Caki2 (cell line): ENCODE data around the gene CHP2. TPM values are rescaled to one million over a fixed set of nuclear protein-coding genes. Genes with fewer than 3 reads are reported as not detected.
"Not testable (repeated sequence)": the region's sequence is repeated elsewhere in the genome, so short reads cannot be mapped to it uniquely, and the experiment has no call there.

Experiments
- DNase-seq: peaks from one replicate; pipeline ENCODE4 v3.0.0-alpha.2; 2015; ENCODE audit warnings: low read depth
- in situ Hi-C: cut with HindIII; loops from 2 replicates; pipeline ENCODE4 v1.10.0; 2016; ENCODE audit warnings: low sequenced_read_pairs, low pct_unique_long_range_greater_than_20kb, mixed read lengths
- total RNA-seq: library from RNA; depleted of rRNA; stranded (reverse); fragments of >200 nt; shearing (Covaris generic); gene quantifications from 2 replicates; pipeline ENCODE4 v1.2.3, GENCODE V29; 2014; ENCODE audit warnings: low replicate concordance; rRNA removed

CHP2 gene
- total RNA-seq = not detected in 2 replicates

- in situ Hi-C loops = no loop called here
- DNase-seq = no peak
Measured at GRCh38 chr16:23754594-23755483, at the start of gene CHP2. Gene CHP2, plus strand, starts transcription at chr16:23755026. Its CDS starts 24 bp downstream, at chr16:23755050.

DNA sequence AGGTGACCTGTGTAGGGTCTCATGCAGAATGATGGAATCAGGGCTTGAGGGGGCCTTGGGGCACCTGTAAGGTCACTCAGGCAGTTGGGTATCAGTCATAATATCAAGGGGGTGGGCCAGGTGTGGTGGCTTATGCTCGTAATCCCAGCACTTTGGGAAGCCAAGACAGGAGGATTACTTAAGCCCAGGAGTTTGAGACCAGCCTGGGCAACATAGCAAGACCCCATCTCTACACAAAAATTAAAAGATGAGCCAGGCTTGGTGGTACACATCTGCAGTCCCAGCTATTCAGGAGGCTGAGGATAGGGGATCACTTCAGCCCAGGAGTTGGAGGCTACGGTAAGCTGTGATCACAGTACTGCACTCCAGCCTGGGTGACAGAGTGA, 49.3 kb upstream of the CHP2 start:
- no peak for DNase-seq
- in situ Hi-C loops = no loop called here

DNA sequence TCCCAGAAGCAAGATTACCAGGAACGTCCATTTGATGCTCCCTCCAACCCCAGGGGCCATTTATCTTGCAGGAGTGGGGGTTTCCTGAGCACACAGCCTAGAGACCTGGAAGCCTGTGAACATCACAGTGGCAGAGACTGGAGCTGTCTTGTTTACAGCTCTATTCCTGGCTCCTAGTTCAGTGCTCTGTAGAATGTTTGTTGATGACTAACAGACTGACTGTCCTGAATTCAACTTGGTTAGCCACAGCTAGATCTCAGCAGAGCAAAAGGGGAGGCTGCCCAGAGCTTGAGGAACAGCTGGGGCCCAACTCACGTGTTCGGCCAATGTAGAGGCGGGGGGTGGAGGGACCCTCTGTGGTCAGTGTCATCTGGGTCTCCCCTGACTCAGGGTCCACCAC, 48.4 kb upstream of the CHP2 start:
- DNase-seq = no peak
- in situ Hi-C loops = no loop called here

DNA sequence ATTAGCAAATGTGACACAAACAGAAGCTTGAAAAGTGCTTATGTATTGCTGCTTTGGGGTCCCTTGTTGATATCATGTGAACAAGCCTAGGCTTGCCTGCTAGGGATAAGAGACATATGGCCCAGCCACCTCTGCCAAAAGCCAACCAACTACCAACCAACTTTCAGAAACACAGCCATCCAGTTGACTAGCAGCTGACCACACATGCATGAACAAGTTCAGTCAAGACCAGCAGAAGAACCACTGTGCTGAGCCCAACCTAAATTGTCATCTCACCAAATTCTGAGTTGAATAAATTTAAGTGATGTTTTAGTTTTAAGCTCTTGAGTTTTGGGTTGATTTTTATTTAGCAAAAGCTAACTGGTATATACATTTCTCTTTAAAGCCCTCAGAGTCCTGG, 45.3 kb upstream of the CHP2 start:
- in situ Hi-C loops = no loop called here
- no peak for DNase-seq

DNA sequence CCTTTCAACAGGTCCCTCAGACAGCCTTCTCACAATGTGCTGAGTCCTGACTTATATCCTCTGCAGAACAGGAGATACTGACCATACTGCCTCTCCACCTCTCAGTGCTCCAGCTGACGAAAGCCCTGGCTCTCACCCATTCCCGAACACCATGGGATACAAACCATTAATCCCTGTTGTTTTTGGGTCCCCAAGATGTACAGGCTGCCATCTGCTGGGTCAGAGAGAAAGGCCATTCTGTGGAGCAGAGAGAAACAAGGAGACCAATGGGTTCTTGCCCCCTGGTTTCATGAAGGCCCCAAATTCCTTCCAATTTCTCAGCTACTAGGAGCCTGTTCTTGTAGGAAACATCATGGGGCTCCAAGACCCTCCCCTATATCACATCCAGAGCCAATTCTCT, 44.8 kb upstream of the CHP2 start:
- DNase-seq = no peak
- in situ Hi-C loops = no loop called here

DNA sequence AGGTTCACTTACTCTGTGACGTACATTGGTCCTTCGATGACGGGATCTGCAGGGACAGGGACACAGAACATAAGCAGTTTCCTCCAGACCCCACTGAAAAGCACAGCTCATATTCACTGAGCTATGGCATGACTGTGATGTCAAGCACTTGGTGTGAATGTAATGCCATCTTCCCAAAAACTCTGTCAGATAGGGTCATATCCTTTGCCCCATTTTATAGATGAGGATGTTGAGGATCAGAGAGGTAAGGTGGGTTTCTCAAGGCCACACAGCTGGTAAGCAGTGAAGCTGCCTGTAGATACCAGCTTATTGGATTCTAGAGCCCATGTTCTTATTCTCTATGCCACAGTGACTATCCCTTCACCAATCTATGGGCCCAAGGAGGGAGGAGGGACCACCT, 44.3 kb upstream of the CHP2 start:
- DNase-seq = no peak
- in situ Hi-C loops = no loop called here

DNA sequence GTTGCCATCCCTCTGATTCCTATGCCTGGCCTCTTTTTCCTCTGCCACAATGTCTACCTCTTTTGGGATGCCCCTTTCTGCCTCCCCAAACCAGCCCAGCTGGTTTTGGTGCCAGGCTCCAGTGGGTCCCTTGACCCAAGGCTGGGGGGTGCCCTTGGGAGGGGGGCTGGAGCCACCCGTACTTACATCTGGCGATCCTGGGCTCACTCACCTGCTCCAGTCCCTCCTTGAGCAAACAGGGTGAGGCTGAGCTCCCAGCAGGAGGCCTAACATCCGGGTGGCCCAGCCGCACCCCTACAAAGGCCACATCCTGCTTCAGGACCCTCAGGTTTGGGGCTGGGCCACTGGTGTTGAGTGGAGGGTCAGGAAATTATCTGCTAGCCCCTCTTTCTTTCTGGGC, 43.0 kb upstream of the CHP2 start:
- in situ Hi-C loops = no loop called here
- DNase-seq = no peak

DNA sequence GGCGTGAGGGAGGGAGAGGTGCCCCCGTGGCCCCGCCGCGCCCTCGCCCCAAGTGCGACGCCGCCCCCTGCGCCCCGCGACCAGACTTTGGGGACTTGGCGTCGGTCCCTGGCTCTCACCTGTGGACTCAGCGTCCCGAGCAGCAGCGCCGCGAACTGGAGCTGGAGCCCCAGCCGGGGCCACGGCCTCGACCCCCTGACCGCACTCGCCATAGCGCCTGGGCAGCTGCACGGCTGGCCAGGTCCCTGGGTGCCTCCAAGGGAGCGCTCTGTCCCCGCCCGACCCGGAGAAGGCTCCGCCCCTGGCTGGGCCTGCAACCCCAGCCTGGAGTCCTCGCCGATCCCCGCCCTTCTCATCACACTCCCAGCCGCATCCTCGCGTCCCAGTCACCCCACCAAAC, 41.9 kb upstream of the CHP2 start, which contains the start of gene ERN2:
Gene ERN2 (minus strand): TSS at position 247 of the 400 bp plus-strand sequence. CDS start 35 bp downstream, at position 212.
- in situ Hi-C loops = no loop called here
- DNase-seq = no peak

DNA sequence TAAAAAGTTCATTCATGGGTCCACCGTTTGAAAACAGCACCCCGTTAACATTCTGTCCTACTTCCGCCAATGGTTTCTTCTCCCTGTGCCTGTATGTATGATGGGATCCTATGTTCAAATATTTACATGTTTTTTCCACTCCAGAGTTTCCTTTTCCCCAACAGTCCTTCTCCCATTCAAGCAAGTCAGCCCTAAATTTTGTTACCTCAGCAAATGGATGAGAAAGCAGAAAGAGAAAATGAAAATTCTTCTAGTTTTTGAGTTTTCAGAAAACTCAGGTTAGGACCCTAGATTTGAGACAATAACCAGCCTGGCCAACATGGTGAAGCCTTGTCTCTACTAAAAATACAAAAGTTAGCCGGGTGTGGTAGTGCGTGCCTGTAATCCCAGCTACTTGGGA, 38.3 kb upstream of the CHP2 start:
- no peak for DNase-seq
- in situ Hi-C loops = no loop called here

DNA sequence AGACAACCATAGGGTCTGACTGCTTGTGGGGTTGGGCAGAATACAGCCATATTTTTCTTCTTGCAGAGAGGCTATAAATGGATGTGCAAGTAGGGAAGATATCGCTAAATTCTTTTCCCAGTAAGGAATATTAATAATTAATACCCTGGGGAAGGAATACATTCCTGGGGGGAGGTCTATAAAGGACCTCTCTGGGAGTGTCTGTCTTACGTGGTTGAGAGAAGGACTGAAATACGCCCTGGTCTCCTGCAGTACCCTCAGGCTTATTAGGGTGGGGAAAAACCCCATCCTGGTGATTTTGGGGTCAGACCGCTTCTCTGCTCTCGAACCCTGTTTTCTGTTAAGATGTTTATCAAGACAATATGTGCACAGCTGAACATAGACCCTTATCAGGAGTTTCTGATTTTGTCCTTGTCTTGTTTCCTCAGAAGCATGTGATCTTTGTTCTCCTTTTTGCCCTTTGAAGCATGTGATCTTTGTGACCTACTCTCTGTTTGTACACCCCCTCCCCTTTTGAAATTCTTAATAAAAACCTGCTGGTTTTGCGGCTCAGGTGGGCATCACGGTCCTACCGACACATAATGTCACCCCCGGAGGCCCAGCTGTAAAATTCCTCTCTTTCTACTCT, 32.1 kb upstream of the CHP2 start:
- DNase-seq, in situ Hi-C loops: not testable (repeated sequence)

GRCh38 chr16:23724096-23724784, 30.6 kb upstream of the CHP2 start:
- in situ Hi-C loops = no loop called here
- no peak for DNase-seq

DNA sequence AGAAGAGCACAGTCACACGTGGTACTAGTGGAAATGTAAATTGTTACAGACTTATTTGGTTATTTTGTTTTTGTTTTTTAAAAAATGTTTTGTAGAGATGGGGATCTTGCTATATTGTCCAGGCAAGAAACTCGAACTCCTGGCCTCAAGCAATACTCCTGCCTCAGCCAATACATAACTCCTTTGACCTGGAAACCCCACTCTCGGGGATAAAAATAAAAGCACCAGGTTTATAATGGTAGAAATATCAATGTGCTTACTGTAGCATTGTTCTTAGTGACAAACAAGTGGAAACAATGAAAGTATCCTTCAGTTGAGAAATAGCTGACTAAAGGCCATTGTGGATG, 30.1 kb upstream of the CHP2 start:
- in situ Hi-C loops = no loop called here
- no peak for DNase-seq

- no peak for DNase-seq
- in situ Hi-C loops = no loop called here
Measured at GRCh38 chr16:23726710-23727109, 28.1 kb upstream of the CHP2 start.

GRCh38 chr16:23728112-23728477, 26.7 kb upstream of the CHP2 start:
- in situ Hi-C loops = no loop called here

GRCh38 chr16:23729503-23730424, 25.1 kb upstream of the CHP2 start:
- peak; percentile 48 for DNase-seq
- in situ Hi-C loops = no loop called here

More at GRCh38 chr16:23728112-23728477, 26.7 kb upstream of the CHP2 start:
- no peak for DNase-seq

- no peak for DNase-seq
- in situ Hi-C loops = no loop called here
Measured at GRCh38 chr16:23734176-23734893, 20.5 kb upstream of the CHP2 start.

DNA sequence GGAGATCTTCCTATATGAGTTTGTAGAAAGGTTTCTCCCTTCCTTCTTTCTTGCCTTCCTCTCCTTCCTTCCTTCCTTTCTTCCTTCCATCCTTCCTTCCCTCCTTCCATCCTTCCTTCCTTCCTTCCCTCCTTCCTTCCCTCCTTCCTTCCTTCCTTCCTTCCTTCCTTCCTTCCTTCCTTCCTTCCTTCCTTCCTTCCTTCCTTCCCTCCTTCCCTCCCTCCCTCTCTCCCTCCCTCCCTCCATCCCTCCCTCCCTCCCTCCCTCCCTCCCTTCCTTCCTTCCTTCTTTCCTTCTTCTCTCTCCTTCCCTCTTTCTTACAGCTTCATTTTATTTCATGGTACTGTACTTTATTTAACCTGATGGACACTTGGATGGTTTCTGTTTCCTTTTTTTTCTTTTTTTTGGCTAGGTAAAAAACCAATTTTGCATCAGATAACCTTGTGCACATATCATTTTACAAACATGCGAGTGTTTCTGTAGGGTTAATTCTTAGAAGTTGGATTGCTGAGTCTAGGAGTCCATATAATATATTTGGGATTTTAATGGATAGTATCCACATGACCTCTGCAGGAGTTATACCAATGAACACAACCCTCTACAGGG, 17.3 kb upstream of the CHP2 start:
- DNase-seq, in situ Hi-C loops: not testable (repeated sequence)
